Naive thymus-derived CD4-positive, alpha-beta T cell (primary cell): ENCODE results near the gene MAGI2. TPM values are rescaled to one million over a fixed set of nuclear protein-coding genes. Genes with fewer than 3 reads are reported as not detected.

Source experiments
- ATAC-seq: fragments of 150-1000 bp; cut with Tn5 transposase; 2 replicates; pipeline ENCODE4 v1.10.0; 2021; ENCODE audit warnings: mild to moderate bottlenecking, moderate library complexity
- CTCF ChIA-PET: fragments of 350-600 bp; sonication (Branson Sonifier 250); formaldehyde crosslinking; loops from one replicate; lab custom pipeline; 2021; ENCODE audit warnings: antibody characterized with exemption; lab: Charles Lee
- POLR2A ChIA-PET: fragments of 350-600 bp; sonication (Branson Sonifier 250); formaldehyde crosslinking; loops from one replicate; lab custom pipeline; 2021; ENCODE audit warnings: antibody characterized with exemption, inconsistent platforms; lab: Charles Lee
- DNase-seq, 9 donors: peaks; one replicate each; pipeline versions ENCODE4 v3.0.0 to v3.0.0-alpha.2; 2020 to 2022; ENCODE audit warnings: mixed read lengths in 1 of 9
- H3K27ac ChIP-seq: one replicate; pipeline ENCODE4 v1.7.0; 2013; ENCODE audit warnings: mild to moderate bottlenecking, low read depth, low read length, moderate library complexity
- H3K27me3 ChIP-seq, 2 donors: one replicate each; pipeline ENCODE4 v1.7.0; 2013; ENCODE audit warnings: low read length in 2 of 2, mild to moderate bottlenecking in 2 of 2, moderate library complexity in 2 of 2; ENCODE audit not compliant: control insufficient read depth in 2 of 2, insufficient read depth in 2 of 2
- H3K36me3 ChIP-seq, 3 experiments: 1 replicate in 2 of 3; 2 replicates in 1 of 3; pipeline ENCODE4 v1.7.0; 2013; ENCODE audit warnings: low read length in 3 of 3, mild to moderate bottlenecking in 3 of 3, moderate library complexity in 1 of 3; ENCODE audit not compliant: insufficient read depth in 3 of 3, control insufficient read depth in 2 of 3
- H3K4me1 ChIP-seq, 2 donors: one replicate each; pipeline ENCODE4 v1.7.0; 2013; ENCODE audit warnings: low read length in 2 of 2, mild to moderate bottlenecking in 2 of 2, moderate library complexity in 1 of 2; ENCODE audit not compliant: control insufficient read depth in 2 of 2, insufficient read depth in 2 of 2
- H3K4me3 ChIP-seq: 2 replicates; pipeline ENCODE4 v1.7.0; 2013; ENCODE audit warnings: mild to moderate bottlenecking, low read length
- H3K9me3 ChIP-seq, 3 experiments: 1 replicate in 2 of 3; 2 replicates in 1 of 3; pipeline ENCODE4 v1.7.0; 2013; ENCODE audit warnings: low read length in 3 of 3; ENCODE audit not compliant: control insufficient read depth in 2 of 3
- H3K27ac Mint-ChIP-seq, 9 donors: one replicate each; pipeline ENCODE4 v1.8.0; 2020 to 2022; ENCODE audit warnings: mixed read lengths in 9 of 9, mild to moderate bottlenecking in 8 of 9, moderate library complexity in 5 of 9, inconsistent platforms in 2 of 9
- H3K27me3 Mint-ChIP-seq, 5 donors: one replicate each; pipeline ENCODE4 v1.8.0; 2021 to 2022; ENCODE audit warnings: mixed read lengths in 5 of 5, mild to moderate bottlenecking in 1 of 5
- H3K36me3 Mint-ChIP-seq, 5 donors: one replicate each; pipeline ENCODE4 v1.8.0; 2020 to 2022; ENCODE audit warnings: mixed read lengths in 5 of 5, mild to moderate bottlenecking in 3 of 5, inconsistent platforms in 1 of 5
- H3K4me1 Mint-ChIP-seq, 7 donors: one replicate each; pipeline ENCODE4 v1.8.0; 2020 to 2022; ENCODE audit warnings: mixed read lengths in 7 of 7, mild to moderate bottlenecking in 3 of 7, inconsistent platforms in 1 of 7
- H3K4me3 Mint-ChIP-seq, 10 donors: one replicate each; pipeline ENCODE4 v1.8.0; 2020 to 2022; ENCODE audit warnings: mild to moderate bottlenecking in 10 of 10, mixed read lengths in 10 of 10, moderate library complexity in 6 of 10, inconsistent platforms in 2 of 10
- H3K9me3 Mint-ChIP-seq, 11 donors: one replicate each; pipeline ENCODE4 v1.8.0; 2020 to 2022; ENCODE audit warnings: mixed read lengths in 11 of 11, mild to moderate bottlenecking in 4 of 11, inconsistent platforms in 1 of 11, moderate library complexity in 1 of 11
- intact Hi-C, 2 donors: fragments of 100-400 bp; cut with micrococcal nuclease; formaldehyde crosslinking; loops; one replicate each; pipeline ENCODE4 v1.15.1; 2023
- polyA plus RNA-seq, 2 donors: library from polyadenylated mRNA; unstranded; fragments of 300-500 nt; fragmentation: Illumina TruSeq; gene quantifications; one replicate each; pipeline ENCODE4 v1.2.3, GENCODE V29; 2021
- total RNA-seq, 6 experiments: library from RNA in 5 of 6; stranded (reverse) in 5 of 6; gene quantifications; 1 replicate in 5 of 6; 2 replicates in 1 of 6; pipeline ENCODE4 v1.2.3 and lab custom pipeline; 2021 to 2026

Gene MAGI2
- total and polyA plus RNA-seq, 7 experiments from 2014 or later: 0.05 to 0.67 (median 0.15) TPM; not detected in 3

GRCh38 chr7:78103475-78103874, 1350.0 kb downstream of the MAGI2 start:
- H3K27me3 Mint-ChIP-seq: peaks cover 2 to 41% (median 29%) of the 10 kb centered on the region in 5 donors
- no peak overlapping the region for H3K4me3 Mint-ChIP-seq
- Histone ChIP-seq H3K27ac (no peak overlapping the region), H3K4me1 (no peaks in the 10 kb centered on the region), H3K36me3 (no peaks in the 10 kb centered on the region), H3K4me3 (no peak overlapping the region), H3K27me3 (no peaks in the 10 kb centered on the region), H3K9me3 (no peaks in the 10 kb centered on the region)
- intact Hi-C loops: no loop called here
- H3K27ac Mint-ChIP-seq: no peak overlapping the region
- no peaks in the 10 kb centered on the region for H3K4me1 Mint-ChIP-seq
- CTCF ChIA-PET: no interaction called here
- H3K9me3 Mint-ChIP-seq: peaks cover 0 to 15% (median 4%) of the 10 kb centered on the region in 11 donors
- no peaks in the 10 kb centered on the region for H3K36me3 Mint-ChIP-seq
- POLR2A ChIA-PET: no interaction called here
- DNase-seq (no peak), ATAC-seq (no peak)

- POLR2A ChIA-PET: no interaction called here
These were observed 1352.4 kb downstream of the MAGI2 start for GRCh38 chr7:78101076-78101475.

GRCh38 chr7:78099715-78100394, 1353.6 kb downstream of the MAGI2 start:
- H3K4me3 ChIP-seq: no peak overlapping the region
- no peaks in the 10 kb centered on the region for H3K27me3 ChIP-seq
- Mint-ChIP-seq H3K4me3 (no peak overlapping the region), H3K9me3 (peaks cover 0 to 16% (median 3%) of the 10 kb centered on the region in 11 donors), H3K4me1 (no peaks in the 10 kb centered on the region), H3K27ac (no peak overlapping the region), H3K27me3 (peaks cover 2 to 36% (median 30%) of the 10 kb centered on the region in 5 donors), H3K36me3 (no peaks in the 10 kb centered on the region)
- no peaks in the 10 kb centered on the region for H3K9me3 ChIP-seq
- H3K36me3 ChIP-seq: no peaks in the 10 kb centered on the region
- intact Hi-C loops: no loop called here
- no peak overlapping the region for H3K27ac ChIP-seq
- no peaks in the 10 kb centered on the region for H3K4me1 ChIP-seq
- ATAC-seq: no peak
- no peak for DNase-seq
- POLR2A ChIA-PET: no interaction called here
- CTCF ChIA-PET: no interaction called here

More at GRCh38 chr7:78101076-78101475, 1352.4 kb downstream of the MAGI2 start:
- intact Hi-C loops: no loop called here
- CTCF ChIA-PET: no interaction called here
- no peak overlapping the region for H3K27ac ChIP-seq
- DNase-seq: no peak
- H3K27me3 ChIP-seq: no peaks in the 10 kb centered on the region
- no peaks in the 10 kb centered on the region for H3K36me3 Mint-ChIP-seq
- H3K9me3 Mint-ChIP-seq: peaks cover 0 to 9% (median 0%) of the 10 kb centered on the region in 11 donors
- no peak overlapping the region for H3K4me3 Mint-ChIP-seq
- peaks cover 2 to 30% (median 26%) of the 10 kb centered on the region in 5 donors for H3K27me3 Mint-ChIP-seq
- no peak for ATAC-seq
- no peaks in the 10 kb centered on the region for H3K9me3 ChIP-seq
- no peaks in the 10 kb centered on the region for H3K4me1 Mint-ChIP-seq
- H3K36me3 ChIP-seq: no peaks in the 10 kb centered on the region
- H3K4me3 ChIP-seq: no peak overlapping the region
- no peak overlapping the region for H3K27ac Mint-ChIP-seq
- no peaks in the 10 kb centered on the region for H3K4me1 ChIP-seq

- no peak overlapping the region for H3K4me3 ChIP-seq
- no peaks in the 10 kb centered on the region for H3K36me3 ChIP-seq
- peaks cover 0 to 38% (median 32%) of the 10 kb centered on the region in 5 donors for H3K27me3 Mint-ChIP-seq
- H3K27ac ChIP-seq: no peak overlapping the region
- H3K4me3 Mint-ChIP-seq: no peak overlapping the region
- H3K27me3 ChIP-seq: no peaks in the 10 kb centered on the region
- H3K4me1 Mint-ChIP-seq: no peaks in the 10 kb centered on the region
- no peaks in the 10 kb centered on the region for H3K4me1 ChIP-seq
- H3K36me3 Mint-ChIP-seq: no peaks in the 10 kb centered on the region
- ChIA-PET CTCF (no interaction called here), POLR2A (no interaction called here)
- no peak for DNase-seq
- H3K27ac Mint-ChIP-seq: no peak overlapping the region
- ATAC-seq: no peak
- H3K9me3 Mint-ChIP-seq: peaks cover 0 to 16% (median 2%) of the 10 kb centered on the region in 11 donors
- intact Hi-C loops: no loop called here
- no peaks in the 10 kb centered on the region for H3K9me3 ChIP-seq
These were observed 1357.9 kb downstream of the MAGI2 start for GRCh38 chr7:78095549-78095948.

GRCh38 chr7:78092331-78092730, 1361.1 kb downstream of the MAGI2 start:
- Histone ChIP-seq H3K9me3 (no peaks in the 10 kb centered on the region), H3K27ac (no peak overlapping the region), H3K4me1 (no peaks in the 10 kb centered on the region), H3K4me3 (no peak overlapping the region), H3K36me3 (no peaks in the 10 kb centered on the region), H3K27me3 (no peaks in the 10 kb centered on the region)
- ChIA-PET CTCF (no interaction called here), POLR2A (no interaction called here)
- no peak for ATAC-seq
- Mint-ChIP-seq H3K9me3 (peaks cover 0 to 16% (median 2%) of the 10 kb centered on the region in 11 donors), H3K4me1 (no peaks in the 10 kb centered on the region), H3K27ac (no peak overlapping the region), H3K36me3 (no peaks in the 10 kb centered on the region), H3K4me3 (no peak overlapping the region), H3K27me3 (peaks cover 0 to 34% (median 27%) of the 10 kb centered on the region in 5 donors)
- intact Hi-C loops: no loop called here
- DNase-seq: no peak

- CTCF ChIA-PET: no interaction called here
- Mint-ChIP-seq H3K27me3 (peaks cover 0 to 25% (median 20%) of the 10 kb centered on the region in 5 donors), H3K9me3 (peaks cover 0 to 5% (median 0%) of the 10 kb centered on the region in 11 donors), H3K4me1 (no peaks in the 10 kb centered on the region), H3K36me3 (no peaks in the 10 kb centered on the region), H3K4me3 (no peak overlapping the region), H3K27ac (no peak overlapping the region)
- H3K4me1 ChIP-seq: no peaks in the 10 kb centered on the region
- POLR2A ChIA-PET: no interaction called here
- no peaks in the 10 kb centered on the region for H3K27me3 ChIP-seq
- H3K36me3 ChIP-seq: no peaks in the 10 kb centered on the region
- intact Hi-C loops: no loop called here
- no peaks in the 10 kb centered on the region for H3K9me3 ChIP-seq
- H3K4me3 ChIP-seq: no peak overlapping the region
- no peak for ATAC-seq
- no peak for DNase-seq
- H3K27ac ChIP-seq: no peak overlapping the region
These were observed 1362.9 kb downstream of the MAGI2 start for GRCh38 chr7:78090616-78091015.

- DNase-seq: no peak
- Histone ChIP-seq H3K9me3 (no peaks in the 10 kb centered on the region), H3K36me3 (no peaks in the 10 kb centered on the region), H3K27ac (no peak overlapping the region), H3K27me3 (no peaks in the 10 kb centered on the region), H3K4me3 (no peak overlapping the region), H3K4me1 (no peaks in the 10 kb centered on the region)
- Mint-ChIP-seq H3K36me3 (no peaks in the 10 kb centered on the region), H3K27ac (no peak overlapping the region), H3K27me3 (peaks cover 5 to 16% (median 9%) of the 10 kb centered on the region in 5 donors), H3K4me1 (no peaks in the 10 kb centered on the region), H3K9me3 (no peaks in the 10 kb centered on the region), H3K4me3 (no peak overlapping the region)
- CTCF ChIA-PET: no interaction called here
- POLR2A ChIA-PET: no interaction called here
- no peak for ATAC-seq
- intact Hi-C loops: no loop called here
These were observed 1369.9 kb downstream of the MAGI2 start for GRCh38 chr7:78083476-78084120.
